Measurements from ENCODE around the gene POMT1.
A peak's percentile ranks its signal among the peaks of the same experiment; 100 is the strongest.

The POMT1 gene

DNA sequence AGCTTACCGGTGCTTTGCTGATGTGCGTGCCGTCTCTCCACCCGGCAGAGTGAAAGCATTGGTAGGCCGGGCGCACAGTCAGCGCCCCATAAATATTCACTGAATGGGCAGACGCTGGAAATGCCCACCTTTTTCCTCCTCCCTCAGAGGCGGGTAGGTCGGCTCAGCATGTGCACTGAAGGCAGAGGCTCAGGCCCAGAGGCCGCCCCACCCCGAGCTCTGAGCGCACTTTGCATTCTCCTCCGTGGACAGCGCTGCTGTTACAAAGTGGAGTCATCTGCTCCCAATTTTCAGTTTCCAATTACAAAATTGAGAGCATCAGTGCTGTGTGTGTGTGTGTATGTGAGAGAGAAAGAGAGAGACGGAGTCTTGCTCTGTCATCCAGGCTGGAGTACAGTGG is 17.8 kb downstream of the POMT1 start:
- DNase-seq (ENCODE audit: low spot score) = no peak
- H3K4me3 Mint-ChIP-seq = no peak overlapping the region
- no peaks in the 10 kb centered on the region for H3K9me3 Mint-ChIP-seq
- no peaks in the 10 kb centered on the region for H3K27me3 Mint-ChIP-seq (ENCODE audit: low read depth)
- H3K27ac Mint-ChIP-seq = no peak overlapping the region
- H3K36me3 Mint-ChIP-seq (ENCODE audit: low read depth) = peaks cover 43% of the 10 kb centered on the region
- no peaks in the 10 kb centered on the region for H3K4me1 Mint-ChIP-seq (ENCODE audit: low read depth)

DNA sequence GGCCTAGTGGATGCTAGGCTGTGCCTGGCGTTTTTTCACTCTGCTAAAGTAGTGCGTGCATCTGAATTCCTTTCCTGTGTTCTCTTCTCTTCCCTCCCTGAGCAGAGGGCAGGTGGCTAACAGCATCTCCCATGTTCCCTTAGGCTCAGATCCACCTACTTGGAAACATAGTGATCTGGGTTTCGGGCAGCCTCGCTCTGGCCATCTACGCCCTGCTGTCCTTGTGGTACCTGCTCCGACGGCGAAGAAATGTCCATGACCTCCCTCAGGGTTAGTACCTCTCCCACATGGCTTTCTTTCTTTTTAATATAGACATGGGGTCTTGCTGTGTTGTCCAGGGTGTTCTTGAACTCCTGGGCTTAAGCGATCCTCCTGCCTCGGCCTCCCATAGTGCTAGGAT is 18.5 kb downstream of the POMT1 start:
- peaks cover 46% of the 10 kb centered on the region for H3K36me3 Mint-ChIP-seq (ENCODE audit: low read depth)
- no peaks in the 10 kb centered on the region for H3K27me3 Mint-ChIP-seq (ENCODE audit: low read depth)

GRCh38 chr9:131521822-131522221 is 19.1 kb downstream of the POMT1 start:
- Mint-ChIP-seq H3K36me3 (ENCODE audit: low read depth) (peaks cover 52% of the 10 kb centered on the region), H3K4me3 (no peak overlapping the region), H3K27me3 (ENCODE audit: low read depth) (no peaks in the 10 kb centered on the region), H3K4me1 (ENCODE audit: low read depth) (peaks cover 3% of the 10 kb centered on the region), H3K27ac (no peak overlapping the region), H3K9me3 (no peaks in the 10 kb centered on the region)
- DNase-seq (ENCODE audit: low spot score) = no peak

More for the DNA sequence above, 18.5 kb downstream of the POMT1 start:
- no peaks in the 10 kb centered on the region for H3K4me1 Mint-ChIP-seq (ENCODE audit: low read depth)
- H3K9me3 Mint-ChIP-seq = no peaks in the 10 kb centered on the region
- DNase-seq (ENCODE audit: low spot score) = no peak
- no peak overlapping the region for H3K27ac Mint-ChIP-seq
- no peak overlapping the region for H3K4me3 Mint-ChIP-seq

DNA sequence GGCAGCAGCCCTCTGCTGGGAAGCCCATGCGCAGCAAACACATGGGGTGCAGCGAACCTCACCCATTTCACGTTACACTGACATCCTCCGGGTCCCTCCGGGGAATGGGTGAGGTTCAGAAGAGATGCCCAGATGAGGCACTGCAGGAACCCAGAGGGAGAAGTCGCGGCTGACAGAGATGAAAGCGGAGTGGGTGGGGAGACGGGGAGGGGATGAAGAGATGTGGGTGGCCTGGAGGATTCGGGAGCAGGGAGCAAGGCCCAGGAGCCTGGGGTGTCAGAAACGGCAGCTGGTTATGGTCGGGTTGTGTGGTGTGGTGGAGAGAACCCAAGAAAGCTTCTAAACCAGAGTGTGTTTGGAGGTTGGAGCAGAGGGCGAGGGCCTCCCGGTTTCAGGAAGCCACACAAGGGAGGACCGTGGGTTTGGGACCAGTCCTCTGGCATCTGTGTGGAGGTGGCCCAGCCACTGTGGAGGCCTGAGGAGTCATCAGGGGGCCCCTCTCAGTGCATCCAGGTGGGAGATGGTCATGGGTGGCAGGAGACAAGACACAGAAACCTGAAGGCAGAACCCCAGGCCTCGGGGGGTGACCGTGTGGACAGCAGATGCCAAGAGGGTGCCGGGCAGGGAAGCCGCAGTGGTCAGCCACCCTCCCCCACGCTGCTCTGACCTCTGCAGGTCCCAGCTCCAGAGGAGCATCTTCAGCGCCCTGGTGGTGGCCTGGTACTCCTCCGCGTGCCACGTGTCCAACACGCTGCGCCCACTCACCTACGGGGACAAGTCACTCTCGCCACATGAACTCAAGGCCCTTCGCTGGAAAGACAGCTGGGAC is 19.8 kb downstream of the POMT1 start:
- peaks cover 52% of the 10 kb centered on the region for H3K36me3 Mint-ChIP-seq (ENCODE audit: low read depth)
- DNase-seq (ENCODE audit: low spot score) = no peak
- H3K4me1 Mint-ChIP-seq (ENCODE audit: low read depth) = peaks cover 3% of the 10 kb centered on the region
- H3K9me3 Mint-ChIP-seq = no peaks in the 10 kb centered on the region
- no peak overlapping the region for H3K27ac Mint-ChIP-seq
- H3K4me3 Mint-ChIP-seq = no peak overlapping the region
- H3K27me3 Mint-ChIP-seq (ENCODE audit: low read depth) = no peaks in the 10 kb centered on the region

GRCh38 chr9:131523086-131523388 is 20.3 kb downstream of the POMT1 start:
- peaks cover 4% of the 10 kb centered on the region for H3K4me1 Mint-ChIP-seq (ENCODE audit: low read depth)

DNA sequence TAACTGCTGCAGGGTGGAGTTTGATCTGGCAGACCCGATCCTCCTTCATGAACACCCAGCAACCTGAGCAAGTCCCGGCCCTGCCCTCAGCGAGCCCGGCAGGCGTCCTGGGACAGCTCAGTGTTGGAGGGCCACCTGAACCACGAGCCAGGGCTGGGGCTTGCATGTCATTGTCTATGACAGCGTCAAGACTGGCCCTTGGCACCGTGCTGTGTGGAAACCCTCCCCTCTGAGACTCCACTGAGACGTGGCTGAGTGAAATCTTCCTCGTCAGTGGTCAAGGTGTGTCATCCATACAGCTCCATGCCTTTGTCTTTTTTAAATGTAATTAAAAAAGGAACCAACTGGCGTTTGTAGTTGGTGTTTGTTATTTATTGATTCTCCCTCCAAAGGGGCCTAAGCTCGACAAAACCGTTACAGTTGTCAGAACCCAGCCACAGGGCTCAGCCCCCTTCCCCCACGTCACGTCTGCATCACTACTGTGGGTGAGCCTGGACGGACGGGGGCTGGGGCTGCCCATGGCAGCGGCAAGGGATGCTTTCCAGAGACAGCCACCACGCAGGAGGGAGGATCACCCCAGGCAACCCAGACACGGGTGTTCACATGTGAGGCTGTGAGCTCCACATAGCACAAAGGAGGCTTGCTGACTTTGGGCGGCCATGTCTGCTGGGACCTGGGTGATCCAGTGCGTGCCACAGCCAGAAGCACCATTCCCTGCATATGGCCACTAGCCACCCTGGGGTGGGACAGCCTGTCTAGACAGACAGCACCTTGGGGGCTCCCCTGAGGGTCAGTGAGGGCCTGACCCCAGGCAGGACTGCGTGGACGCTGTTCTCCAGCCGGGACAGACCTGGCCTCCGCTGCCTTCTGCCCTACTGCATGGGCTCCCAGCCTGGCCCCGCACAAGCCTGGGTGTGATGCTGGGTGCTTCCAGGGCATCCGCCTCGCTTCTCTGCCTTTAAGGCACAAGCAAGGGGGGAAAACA is 21.0 kb downstream of the POMT1 start:
- H3K36me3 Mint-ChIP-seq (ENCODE audit: low read depth) = peaks cover 48% of the 10 kb centered on the region
- H3K4me3 Mint-ChIP-seq = no peak overlapping the region
- no peak overlapping the region for H3K27ac Mint-ChIP-seq
- H3K27me3 Mint-ChIP-seq (ENCODE audit: low read depth) = no peaks in the 10 kb centered on the region
- H3K9me3 Mint-ChIP-seq = no peaks in the 10 kb centered on the region
- no peak for DNase-seq (ENCODE audit: low spot score)
- H3K4me1 Mint-ChIP-seq (ENCODE audit: low read depth) = peaks cover 10% of the 10 kb centered on the region

More at GRCh38 chr9:131523086-131523388, 20.3 kb downstream of the POMT1 start:
- Mint-ChIP-seq H3K27ac (no peak overlapping the region), H3K36me3 (ENCODE audit: low read depth) (peaks cover 47% of the 10 kb centered on the region), H3K27me3 (ENCODE audit: low read depth) (no peaks in the 10 kb centered on the region), H3K4me3 (no peak overlapping the region), H3K9me3 (no peaks in the 10 kb centered on the region)
- DNase-seq (ENCODE audit: low spot score) = no peak

DNA sequence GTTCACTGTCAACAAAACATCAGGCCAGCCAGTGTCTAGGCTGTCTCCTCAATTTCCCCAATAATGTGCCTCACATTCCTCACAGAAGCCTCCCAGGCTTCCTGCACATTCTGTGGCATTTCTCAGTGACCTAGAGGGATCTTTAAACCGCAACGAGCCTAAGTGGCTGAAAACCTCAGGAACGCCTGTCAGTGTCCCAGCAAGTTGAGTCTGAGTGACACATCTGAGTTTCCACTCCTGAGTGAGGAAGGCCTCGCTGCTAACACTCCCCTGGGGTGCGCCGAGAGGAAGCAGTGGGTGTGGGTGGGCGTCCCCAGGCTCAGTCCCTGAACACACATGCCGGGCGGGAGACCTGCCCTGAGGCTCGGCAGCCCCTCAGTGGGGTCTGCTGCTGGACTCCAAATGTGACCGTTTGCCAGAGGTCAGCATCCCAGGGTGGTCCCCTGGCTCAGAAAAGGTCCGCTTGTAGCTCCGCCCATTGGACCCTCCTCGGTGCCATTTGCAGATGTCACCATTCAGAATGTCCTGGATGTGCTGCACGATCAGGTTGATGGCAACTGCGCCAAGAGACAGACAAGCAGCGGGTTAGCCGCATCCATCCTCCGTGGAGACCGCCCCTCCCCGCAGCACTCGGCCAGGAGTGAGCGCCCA is 22.1 kb downstream of the POMT1 start:
- peaks cover 42% of the 10 kb centered on the region for H3K36me3 Mint-ChIP-seq (ENCODE audit: low read depth)
- no peaks in the 10 kb centered on the region for H3K27me3 Mint-ChIP-seq (ENCODE audit: low read depth)
- no peak overlapping the region for H3K4me3 Mint-ChIP-seq
- peaks cover 11% of the 10 kb centered on the region for H3K4me1 Mint-ChIP-seq (ENCODE audit: low read depth)
- H3K9me3 Mint-ChIP-seq = no peaks in the 10 kb centered on the region
- DNase-seq (ENCODE audit: low spot score) = no peak
- no peak overlapping the region for H3K27ac Mint-ChIP-seq

- Mint-ChIP-seq H3K36me3 (ENCODE audit: low read depth) (peaks cover 37% of the 10 kb centered on the region), H3K9me3 (no peaks in the 10 kb centered on the region), H3K27me3 (ENCODE audit: low read depth) (no peaks in the 10 kb centered on the region), H3K4me3 (no peak overlapping the region), H3K27ac (no peak overlapping the region), H3K4me1 (ENCODE audit: low read depth) (peaks cover 15% of the 10 kb centered on the region)
- no peak for DNase-seq (ENCODE audit: low spot score)
Observed at GRCh38 chr9:131525643-131526565, 23.2 kb downstream of the POMT1 start.

DNA sequence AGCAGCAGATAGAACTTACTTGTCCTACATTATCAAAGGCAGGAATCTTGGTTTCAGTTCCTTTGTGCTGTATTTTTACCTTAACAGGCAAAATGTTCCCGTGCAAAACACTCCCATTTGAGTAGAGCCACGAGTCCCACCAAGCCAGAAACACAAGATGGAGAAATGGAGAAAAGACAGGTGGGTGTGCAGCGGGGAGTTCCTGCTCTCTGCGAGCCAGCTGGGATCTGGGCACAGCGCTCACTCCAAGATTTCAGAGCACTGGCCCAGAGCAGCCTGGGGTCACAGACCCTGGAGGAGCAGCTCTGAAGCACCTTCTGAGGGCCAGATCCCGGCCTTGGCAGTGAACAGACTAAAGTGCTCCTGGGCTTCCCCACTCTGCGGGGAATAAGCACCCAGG is 25.5 kb downstream of the POMT1 start:
- DNase-seq (ENCODE audit: low spot score) = no peak
- Mint-ChIP-seq H3K36me3 (ENCODE audit: low read depth) (peaks cover 30% of the 10 kb centered on the region), H3K9me3 (no peaks in the 10 kb centered on the region), H3K27me3 (ENCODE audit: low read depth) (no peaks in the 10 kb centered on the region), H3K4me3 (peak overlapping the region; percentile 62), H3K4me1 (ENCODE audit: low read depth) (peaks cover 15% of the 10 kb centered on the region), H3K27ac (peak overlapping the region; percentile 38)

DNA sequence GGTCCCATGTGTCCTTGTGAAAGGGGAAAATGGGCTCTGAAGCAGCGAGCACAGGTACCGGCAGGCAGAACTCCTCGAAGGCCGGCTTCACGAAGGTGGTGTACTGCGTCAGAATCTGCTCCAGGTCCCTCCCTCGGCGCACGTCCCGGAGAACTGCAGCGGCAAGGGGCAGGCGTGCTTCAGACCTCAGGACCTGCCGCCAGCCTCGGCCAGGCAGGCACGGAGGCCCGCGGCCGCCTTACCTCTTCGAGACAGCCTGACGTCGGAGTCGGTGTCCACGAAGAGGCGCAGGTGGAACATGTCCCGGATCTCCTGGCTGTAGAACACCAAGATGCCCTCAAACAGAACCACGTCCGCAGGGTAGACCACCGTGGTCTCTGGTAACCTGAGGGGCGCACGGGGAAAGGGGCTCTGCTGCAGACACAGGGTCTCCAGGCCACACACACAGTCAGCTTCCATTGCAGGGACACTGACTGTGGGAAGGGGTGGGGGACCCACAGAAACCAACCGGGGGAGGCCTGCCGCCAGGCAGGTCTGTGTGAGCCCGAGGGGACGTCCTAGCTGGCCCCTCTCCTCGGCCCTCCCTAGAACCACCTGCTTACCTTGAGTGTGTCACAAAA is 26.3 kb downstream of the POMT1 start:
- H3K27me3 Mint-ChIP-seq (ENCODE audit: low read depth) = no peaks in the 10 kb centered on the region
- no peaks in the 10 kb centered on the region for H3K9me3 Mint-ChIP-seq
- peaks cover 30% of the 10 kb centered on the region for H3K36me3 Mint-ChIP-seq (ENCODE audit: low read depth)
- H3K4me1 Mint-ChIP-seq (ENCODE audit: low read depth) = peaks cover 15% of the 10 kb centered on the region
- no peak overlapping the region for H3K27ac Mint-ChIP-seq
- DNase-seq (ENCODE audit: low spot score) = no peak
- H3K4me3 Mint-ChIP-seq = peak overlapping the region; percentile 62

GRCh38 chr9:131529597-131530545 is 27.2 kb downstream of the POMT1 start:
- Mint-ChIP-seq H3K36me3 (ENCODE audit: low read depth) (peaks cover 24% of the 10 kb centered on the region), H3K4me3 (peak overlapping the region; percentile 81), H3K27ac (peak overlapping the region; percentile 67), H3K27me3 (ENCODE audit: low read depth) (no peaks in the 10 kb centered on the region), H3K4me1 (ENCODE audit: low read depth) (peaks cover 21% of the 10 kb centered on the region), H3K9me3 (no peaks in the 10 kb centered on the region)
- no peak for DNase-seq (ENCODE audit: low spot score)

- peaks cover 22% of the 10 kb centered on the region for H3K4me1 Mint-ChIP-seq (ENCODE audit: low read depth)
Observed at GRCh38 chr9:131530546-131530919, 27.8 kb downstream of the POMT1 start.

More at GRCh38 chr9:131530546-131530919, 27.8 kb downstream of the POMT1 start:
- Mint-ChIP-seq H3K27me3 (ENCODE audit: low read depth) (no peaks in the 10 kb centered on the region), H3K27ac (peak overlapping the region; percentile 67), H3K36me3 (ENCODE audit: low read depth) (peaks cover 24% of the 10 kb centered on the region), H3K9me3 (no peaks in the 10 kb centered on the region), H3K4me3 (peak overlapping the region; percentile 81)
- DNase-seq (ENCODE audit: low spot score) = peak; percentile 20
